Epithelial cell of proximal tubule (primary cell): ENCODE measurements around the gene RPL9. TPM values are rescaled to one million over a fixed set of nuclear protein-coding genes. Genes with fewer than 3 reads are reported as not detected.

ENCODE experiments used
- DNase-seq: peaks from one replicate; pipeline ENCODE4 v3.0.0-alpha.2; 2011; ENCODE audit warnings: low read depth
- H3K4me3 ChIP-seq: 2 replicates; pipeline ENCODE4 v1.5.1; 2011; ENCODE audit warnings: low read depth, mild to moderate bottlenecking, low read length
- CTCF ChIP-seq: conservative IDR thresholded peaks from 2 replicates; pipeline ENCODE4 v1.5.1; 2012; ENCODE audit warnings: low read depth, mild to moderate bottlenecking, low read length
- total RNA-seq: library from RNA; depleted of rRNA; stranded (reverse); fragments of >200 nt; gene quantifications from 2 replicates; pipeline ENCODE4 v1.2.3, GENCODE V29; 2015

Gene RPL9
- total RNA-seq, 1 donor from 2014 or later: 3,128 TPM

GRCh38 chr4:39480251-39480650 lies 21.5 kb upstream of the RPL9 start:
- no peak for DNase-seq
- TF ChIP-seq CTCF: no peak
- H3K4me3 ChIP-seq: no peak overlapping the region

- no peak overlapping the region for H3K4me3 ChIP-seq
- TF ChIP-seq CTCF: no peak
- no peak for DNase-seq
Observed at GRCh38 chr4:39476187-39476895, 17.6 kb upstream of the RPL9 start.

GRCh38 chr4:39472396-39472795 lies 13.7 kb upstream of the RPL9 start:
- no peak for TF ChIP-seq CTCF
- DNase-seq: no peak

GRCh38 chr4:39470402-39470801 lies 11.7 kb upstream of the RPL9 start:
- no peak overlapping the region for H3K4me3 ChIP-seq
- DNase-seq: no peak
- no peak for TF ChIP-seq CTCF

More at GRCh38 chr4:39472396-39472795, 13.7 kb upstream of the RPL9 start:
- no peak overlapping the region for H3K4me3 ChIP-seq

- no peak overlapping the region for H3K4me3 ChIP-seq
- DNase-seq: peak; percentile 49
- TF ChIP-seq CTCF: peak; percentile 84
Observed at GRCh38 chr4:39469429-39470077, 10.8 kb upstream of the RPL9 start.

- TF ChIP-seq CTCF: no peak
- H3K4me3 ChIP-seq: no peak overlapping the region
- DNase-seq: no peak
Observed at GRCh38 chr4:39467464-39467863, 8.7 kb upstream of the RPL9 start.

GRCh38 chr4:39466747-39467146 lies 8.0 kb upstream of the RPL9 start:
- DNase-seq: peak; percentile 52
- H3K4me3 ChIP-seq: no peak overlapping the region
- TF ChIP-seq CTCF: no peak
